ENCODE measurements around the gene SNRPD3.
"Not testable (repeated sequence)": the region's sequence is repeated elsewhere in the genome, so short reads cannot be mapped to it uniquely, and the experiment has no call there.

SNRPD3 gene

DNA sequence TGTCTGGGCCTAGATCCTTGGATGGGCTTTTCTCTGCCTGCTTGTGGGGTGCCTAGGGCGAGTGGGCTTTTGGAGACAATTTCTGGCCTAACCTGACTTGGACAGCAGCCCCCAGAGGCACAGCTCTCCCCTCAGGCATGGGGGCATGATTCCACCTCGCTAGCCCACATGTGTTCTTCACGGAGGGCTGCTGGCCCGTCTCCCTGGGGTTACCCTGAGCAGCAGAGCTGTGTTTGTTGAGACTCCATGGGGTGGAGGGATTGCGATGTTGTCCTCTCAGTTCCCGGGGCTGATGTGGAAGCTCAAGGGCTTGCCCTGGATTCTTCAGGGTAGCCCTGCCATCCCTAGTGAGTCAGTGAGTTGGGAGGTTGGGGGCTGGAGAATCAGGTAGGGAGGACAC lies 39.4 kb downstream of the SNRPD3 start:
- Histone ChIP-seq H3K4me1 (ENCODE audit: control insufficient read depth, low read length) (peaks cover 3% of the 10 kb centered on the region; the same call in 1 of the 2 replicates), H3K9me2 (replicated peaks; ENCODE audit: control insufficient read depth, low read length) (no peaks in the 10 kb centered on the region), H3F3A (ENCODE audit: control insufficient read depth, insufficient read depth) (no peaks in the 10 kb centered on the region), H3K79me2 (ENCODE audit: control insufficient read depth, low read length) (no peaks in the 10 kb centered on the region), H3K9me3 (ENCODE audit: control insufficient read depth, insufficient read depth, low read length) (no peaks in the 10 kb centered on the region), H3K27ac (ENCODE audit: low read depth, low read length) (no peak overlapping the region), H3K4me2 (ENCODE audit: low read length) (no peak overlapping the region), H3K27me3 (ENCODE audit: control insufficient read depth, low read length) (peaks cover 20% of the 10 kb centered on the region), H3K36me3 (ENCODE audit: control insufficient read depth, low read length) (no peaks in the 10 kb centered on the region), H3K4me3 (ENCODE audit: low read length) (no peak overlapping the region), H4K20me1 (ENCODE audit: control insufficient read depth, insufficient read depth, low read depth, low read length) (no peaks in the 10 kb centered on the region)
- TF ChIP-seq EZH2phosphoT487 (IDR thresholded peaks at IDR 0.05; ENCODE audit: borderline replicate concordance, low read length), result no peak
- TF ChIP-seq, protein P1, sequence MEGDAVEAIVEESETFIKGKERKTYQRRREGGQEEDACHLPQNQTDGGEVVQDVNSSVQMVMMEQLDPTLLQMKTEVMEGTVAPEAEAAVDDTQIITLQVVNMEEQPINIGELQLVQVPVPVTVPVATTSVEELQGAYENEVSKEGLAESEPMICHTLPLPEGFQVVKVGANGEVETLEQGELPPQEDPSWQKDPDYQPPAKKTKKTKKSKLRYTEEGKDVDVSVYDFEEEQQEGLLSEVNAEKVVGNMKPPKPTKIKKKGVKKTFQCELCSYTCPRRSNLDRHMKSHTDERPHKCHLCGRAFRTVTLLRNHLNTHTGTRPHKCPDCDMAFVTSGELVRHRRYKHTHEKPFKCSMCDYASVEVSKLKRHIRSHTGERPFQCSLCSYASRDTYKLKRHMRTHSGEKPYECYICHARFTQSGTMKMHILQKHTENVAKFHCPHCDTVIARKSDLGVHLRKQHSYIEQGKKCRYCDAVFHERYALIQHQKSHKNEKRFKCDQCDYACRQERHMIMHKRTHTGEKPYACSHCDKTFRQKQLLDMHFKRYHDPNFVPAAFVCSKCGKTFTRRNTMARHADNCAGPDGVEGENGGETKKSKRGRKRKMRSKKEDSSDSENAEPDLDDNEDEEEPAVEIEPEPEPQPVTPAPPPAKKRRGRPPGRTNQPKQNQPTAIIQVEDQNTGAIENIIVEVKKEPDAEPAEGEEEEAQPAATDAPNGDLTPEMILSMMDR (IDR thresholded peaks at IDR 0.05; ENCODE audit: low read depth, low read length, poor library complexity, severe bottlenecking), result no peak

DNA sequence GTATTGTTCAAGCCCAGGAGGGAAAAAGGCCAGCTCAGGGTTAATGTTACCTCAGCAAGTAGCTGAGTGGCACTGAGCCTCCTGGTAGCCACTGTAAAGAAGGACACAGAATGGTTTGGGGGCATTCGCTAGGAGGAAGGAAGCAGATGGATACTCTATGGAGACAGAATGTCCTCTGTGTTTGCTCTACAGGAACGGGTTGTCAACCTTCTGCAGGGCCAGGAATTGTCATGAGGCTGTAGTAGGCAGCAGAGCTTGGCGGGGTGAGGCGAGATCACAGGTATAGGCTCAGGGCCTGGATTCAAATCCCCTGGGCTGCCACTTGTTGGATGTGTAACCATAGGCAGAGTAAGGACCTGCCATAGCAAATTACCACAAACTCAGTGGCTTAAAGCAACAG lies 40.1 kb downstream of the SNRPD3 start:
- H3K9me3 ChIP-seq (ENCODE audit: control insufficient read depth, insufficient read depth, low read length), result no peaks in the 10 kb centered on the region
- H3K4me3 ChIP-seq (ENCODE audit: low read length), result no peak overlapping the region
- H3K4me1 ChIP-seq (ENCODE audit: control insufficient read depth, low read length), result peaks cover 3% of the 10 kb centered on the region; the same call in 1 of the 2 replicates
- peaks cover 20% of the 10 kb centered on the region for H3K27me3 ChIP-seq (ENCODE audit: control insufficient read depth, low read length)
- no peaks in the 10 kb centered on the region for H3K79me2 ChIP-seq (ENCODE audit: control insufficient read depth, low read length)
- no peak overlapping the region for H3K27ac ChIP-seq (ENCODE audit: low read depth, low read length)
- H3K36me3 ChIP-seq (ENCODE audit: control insufficient read depth, low read length), result no peaks in the 10 kb centered on the region
- no peak for TF ChIP-seq EZH2phosphoT487 (IDR thresholded peaks at IDR 0.05; ENCODE audit: borderline replicate concordance, low read length)
- TF ChIP-seq, protein P1 (IDR thresholded peaks at IDR 0.05; ENCODE audit: low read depth, low read length, poor library complexity, severe bottlenecking), result no peak
- no peaks in the 10 kb centered on the region for H4K20me1 ChIP-seq (ENCODE audit: control insufficient read depth, insufficient read depth, low read depth, low read length)
- no peaks in the 10 kb centered on the region for H3F3A ChIP-seq (ENCODE audit: control insufficient read depth, insufficient read depth)
- H3K4me2 ChIP-seq (ENCODE audit: low read length), result no peak overlapping the region
- no peaks in the 10 kb centered on the region for H3K9me2 ChIP-seq (replicated peaks; ENCODE audit: control insufficient read depth, low read length)

DNA sequence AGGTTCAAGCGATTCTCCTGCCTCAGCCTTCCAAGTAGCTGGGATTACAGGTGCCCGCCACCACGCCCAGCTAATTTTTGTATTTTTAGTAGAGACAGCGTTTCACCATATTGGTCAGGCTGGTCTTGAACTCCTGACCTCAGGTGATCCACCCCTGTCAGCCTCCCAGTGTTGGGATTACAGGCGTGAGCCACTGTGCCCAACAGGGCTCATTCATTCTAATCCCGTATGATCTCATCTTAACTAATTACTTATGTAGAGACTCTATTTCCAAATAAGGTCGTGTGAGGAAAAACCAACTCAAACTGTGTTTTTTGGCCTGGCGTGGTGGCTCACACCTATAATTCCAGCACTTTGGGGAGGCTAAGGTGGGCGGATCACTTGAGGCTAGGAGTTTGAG lies 41.3 kb downstream of the SNRPD3 start:
- not testable (repeated sequence) for H3K4me3 ChIP-seq (ENCODE audit: low read length); H3K9me2 ChIP-seq (replicated peaks; ENCODE audit: control insufficient read depth, low read length); H3K9me3 ChIP-seq (ENCODE audit: control insufficient read depth, insufficient read depth, low read length); H3K4me2 ChIP-seq (ENCODE audit: low read length); H3K79me2 ChIP-seq (ENCODE audit: control insufficient read depth, low read length); H3F3A ChIP-seq (ENCODE audit: control insufficient read depth, insufficient read depth); H3K4me1 ChIP-seq (ENCODE audit: control insufficient read depth, low read length); H3K36me3 ChIP-seq (ENCODE audit: control insufficient read depth, low read length); H3K27ac ChIP-seq (ENCODE audit: low read depth, low read length); H4K20me1 ChIP-seq (ENCODE audit: control insufficient read depth, insufficient read depth, low read depth, low read length)
- peaks cover 11% of the 10 kb centered on the region for H3K27me3 ChIP-seq (ENCODE audit: control insufficient read depth, low read length)

DNA sequence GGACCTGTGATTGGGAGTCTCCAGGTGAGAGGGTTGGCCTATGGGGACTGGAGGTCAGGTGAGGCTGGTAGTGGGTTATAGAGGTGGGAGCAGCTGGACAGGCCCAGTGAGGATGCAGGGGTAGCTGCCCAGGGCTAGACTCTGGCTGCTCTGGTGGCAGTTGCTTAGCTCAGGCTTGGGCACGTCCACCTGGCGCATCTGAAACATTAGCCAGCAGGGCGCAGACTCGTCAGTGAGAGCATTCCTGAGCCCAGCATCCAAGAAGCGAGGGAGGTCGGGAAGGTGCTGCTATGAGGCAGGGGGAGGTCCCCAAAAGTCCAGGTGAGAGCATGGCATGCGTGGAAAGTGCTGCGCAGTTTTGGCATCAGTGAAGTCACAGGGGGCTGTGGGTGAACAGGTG lies 43.7 kb downstream of the SNRPD3 start:
- TF ChIP-seq EZH2phosphoT487 (IDR thresholded peaks at IDR 0.05; ENCODE audit: borderline replicate concordance, low read length), result no peak
- TF ChIP-seq, protein P1 (IDR thresholded peaks at IDR 0.05; ENCODE audit: low read depth, low read length, poor library complexity, severe bottlenecking), result no peak
- H3K4me1 ChIP-seq (ENCODE audit: control insufficient read depth, low read length), result peaks cover 8% of the 10 kb centered on the region; the same call in 1 of the 2 replicates
- H3K79me2 ChIP-seq (ENCODE audit: control insufficient read depth, low read length), result no peaks in the 10 kb centered on the region
- H3K27me3 ChIP-seq (ENCODE audit: control insufficient read depth, low read length), result no peaks in the 10 kb centered on the region
- H3K9me2 ChIP-seq (replicated peaks; ENCODE audit: control insufficient read depth, low read length), result no peaks in the 10 kb centered on the region
- no peaks in the 10 kb centered on the region for H3K9me3 ChIP-seq (ENCODE audit: control insufficient read depth, insufficient read depth, low read length)
- H3K27ac ChIP-seq (ENCODE audit: low read depth, low read length), result no peak overlapping the region
- H4K20me1 ChIP-seq (ENCODE audit: control insufficient read depth, insufficient read depth, low read depth, low read length), result no peaks in the 10 kb centered on the region
- H3F3A ChIP-seq (ENCODE audit: control insufficient read depth, insufficient read depth), result no peaks in the 10 kb centered on the region
- H3K4me3 ChIP-seq (ENCODE audit: low read length), result no peak overlapping the region
- H3K4me2 ChIP-seq (ENCODE audit: low read length), result no peak overlapping the region
- H3K36me3 ChIP-seq (ENCODE audit: control insufficient read depth, low read length), result no peaks in the 10 kb centered on the region

DNA sequence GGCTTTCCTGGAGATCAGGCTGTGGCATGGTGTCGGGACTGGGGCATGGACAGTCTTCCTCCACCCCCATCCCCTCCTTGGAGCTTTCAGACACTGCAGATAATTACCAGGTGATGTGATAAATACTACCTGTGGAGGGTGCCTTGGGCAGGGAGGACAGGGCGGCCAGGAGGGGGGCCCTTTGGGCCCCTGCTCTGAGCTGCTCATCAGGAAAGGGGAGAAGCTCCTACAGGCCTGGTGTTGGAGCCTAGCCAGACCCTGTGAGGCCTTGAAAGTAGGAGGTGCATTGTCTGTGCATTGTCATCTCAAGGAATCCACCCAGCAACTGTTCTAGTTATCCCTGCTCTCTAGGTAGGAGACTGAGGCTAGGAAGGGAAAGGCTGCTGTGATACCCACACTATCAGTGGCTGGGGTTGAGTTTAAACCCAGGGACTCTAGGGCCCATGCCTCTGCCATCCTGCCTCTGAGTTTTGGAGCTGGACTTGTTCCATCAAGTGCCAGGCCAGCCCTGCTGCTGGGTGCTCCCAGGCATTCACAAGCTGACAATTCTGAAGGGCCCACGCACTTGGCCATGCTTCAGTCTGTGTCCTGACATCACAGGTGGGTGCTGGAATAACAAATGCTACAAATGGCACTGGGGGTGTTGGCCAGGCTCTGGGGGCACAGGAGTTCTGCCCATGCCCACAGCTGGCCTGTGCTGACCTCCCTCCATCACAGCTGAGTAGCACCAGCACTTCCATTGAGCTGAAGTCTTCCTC lies 44.3 kb downstream of the SNRPD3 start:
- H4K20me1 ChIP-seq (ENCODE audit: control insufficient read depth, insufficient read depth, low read depth, low read length); H3K79me2 ChIP-seq (ENCODE audit: control insufficient read depth, low read length); H3K9me2 ChIP-seq (replicated peaks; ENCODE audit: control insufficient read depth, low read length); H3K36me3 ChIP-seq (ENCODE audit: control insufficient read depth, low read length); H3K4me1 ChIP-seq (ENCODE audit: control insufficient read depth, low read length); H3K4me2 ChIP-seq (ENCODE audit: low read length); H3K27ac ChIP-seq (ENCODE audit: low read depth, low read length); H3K9me3 ChIP-seq (ENCODE audit: control insufficient read depth, insufficient read depth, low read length); H3F3A ChIP-seq (ENCODE audit: control insufficient read depth, insufficient read depth); H3K4me3 ChIP-seq (ENCODE audit: low read length); H3K27me3 ChIP-seq (ENCODE audit: control insufficient read depth, low read length): not testable (repeated sequence)

Data from DOHH2 (cell line).